MM.1S (cell line): ENCODE results near the gene ADIRF.
"Not testable (repeated sequence)": the region's sequence is repeated elsewhere in the genome, so short reads cannot be mapped to it uniquely, and the experiment has no call there.

Experiments
- DNase-seq: peaks from one replicate; pipeline ENCODE4 v3.0.0-alpha.2; 2015
- H2AFZ ChIP-seq: fragments of 300-600 bp; sonication (generic); 2 replicates; pipeline ENCODE4 v1.6.0; 2016; ENCODE audit warnings: antibody characterized with exemption, low read length
- H3F3A ChIP-seq: fragments of 300-600 bp; sonication (generic); 2 replicates; pipeline ENCODE4 v1.6.1; 2016; ENCODE audit warnings: mild to moderate bottlenecking, antibody characterized with exemption, low read length, moderate library complexity, mixed read lengths; ENCODE audit not compliant: insufficient read depth
- H3K27ac ChIP-seq: fragments of 300-600 bp; sonication (generic); 2 replicates; pipeline ENCODE4 v1.5.1; 2016; ENCODE audit warnings: mild to moderate bottlenecking, low read length
- H3K27me3 ChIP-seq: fragments of 300-600 bp; sonication (generic); replicated peaks from 2 replicates; pipeline ENCODE4 v1.6.0; 2016; ENCODE audit warnings: low read length; ENCODE audit not compliant: insufficient read depth
- H3K36me3 ChIP-seq: fragments of 300-600 bp; sonication (generic); replicated peaks from 2 replicates; pipeline ENCODE4 v1.6.1; 2016; ENCODE audit warnings: mild to moderate bottlenecking, low read length, mixed read lengths; ENCODE audit not compliant: insufficient read depth
- H3K4me1 ChIP-seq: fragments of 300-600 bp; sonication (generic); 2 replicates; pipeline ENCODE4 v1.6.1; 2016; ENCODE audit warnings: low read length, mixed read lengths
- H3K4me2 ChIP-seq: fragments of 300-600 bp; sonication (generic); 2 replicates; pipeline ENCODE4 v1.6.0; 2016; ENCODE audit warnings: low read depth, low read length
- H3K4me3 ChIP-seq: fragments of 300-600 bp; sonication (generic); 2 replicates; pipeline ENCODE4 v1.5.1; 2016; ENCODE audit warnings: low read length, mixed read lengths
- H3K79me2 ChIP-seq: fragments of 300-600 bp; sonication (generic); 2 replicates; pipeline ENCODE4 v1.6.1; 2016; ENCODE audit warnings: mixed run types, low read length, mixed read lengths
- H3K9ac ChIP-seq: fragments of 300-600 bp; sonication (generic); 2 replicates; pipeline ENCODE4 v1.6.1; 2016; ENCODE audit warnings: low read length, mixed read lengths
- H3K9me2 ChIP-seq: fragments of 300-600 bp; sonication (generic); replicated peaks from 2 replicates; pipeline ENCODE4 v1.6.1; 2016; ENCODE audit warnings: mild to moderate bottlenecking, low read length, mixed read lengths; ENCODE audit not compliant: insufficient read depth
- H3K9me3 ChIP-seq: fragments of 300-600 bp; sonication (generic); replicated peaks from 2 replicates; pipeline ENCODE4 v1.6.1; 2016; ENCODE audit warnings: mild to moderate bottlenecking, low read length, mixed read lengths; ENCODE audit not compliant: insufficient read depth
- H4K20me1 ChIP-seq: fragments of 300-600 bp; sonication (generic); 2 replicates; pipeline ENCODE4 v1.6.1; 2016; ENCODE audit warnings: mild to moderate bottlenecking, low read length, moderate library complexity, mixed read lengths; ENCODE audit not compliant: insufficient read depth
- CTCF ChIP-seq: fragments of 300-600 bp; sonication (generic); IDR thresholded peaks from 2 replicates; pipeline ENCODE4 v1.5.1; 2016; ENCODE audit warnings: antibody characterized with exemption, low read length, mixed read lengths
- EZH2 ChIP-seq: fragments of 300-600 bp; sonication (generic); optimal IDR thresholded peaks from 2 replicates; pipeline ENCODE3; 2017; ENCODE audit warnings: low read depth, mild to moderate bottlenecking, antibody characterized with exemption, low read length, mixed read lengths
- EZH2phosphoT487 ChIP-seq: fragments of 300-600 bp; sonication (generic); IDR thresholded peaks from 2 replicates; pipeline ENCODE4 v1.6.1; 2018; ENCODE audit warnings: antibody characterized with exemption, low read length

The ADIRF gene

GRCh38 chr10:86931872-86932271 lies 36.4 kb upstream of the ADIRF start:
- H2AFZ ChIP-seq = no peak overlapping the region
- no peak overlapping the region for H3K4me2 ChIP-seq
- no peaks in the 10 kb centered on the region for H3K4me1 ChIP-seq
- H3K9me3 ChIP-seq = no peaks in the 10 kb centered on the region
- no peaks in the 10 kb centered on the region for H3K79me2 ChIP-seq
- no peak overlapping the region for H3K4me3 ChIP-seq
- no peaks in the 10 kb centered on the region for H3K9me2 ChIP-seq
- no peak overlapping the region for H3K27ac ChIP-seq
- DNase-seq = no peak
- H3K36me3 ChIP-seq = no peaks in the 10 kb centered on the region
- H3K27me3 ChIP-seq = no peaks in the 10 kb centered on the region
- no peaks in the 10 kb centered on the region for H3F3A ChIP-seq
- H4K20me1 ChIP-seq = no peaks in the 10 kb centered on the region
- H3K9ac ChIP-seq = no peak overlapping the region
- TF ChIP-seq EZH2 (no peak), EZH2phosphoT487 (no peak), CTCF (no peak)

- no peak overlapping the region for H3K4me3 ChIP-seq
- no peaks in the 10 kb centered on the region for H3F3A ChIP-seq
- H2AFZ ChIP-seq = no peak overlapping the region
- no peaks in the 10 kb centered on the region for H3K9me2 ChIP-seq
- no peak overlapping the region for H3K27ac ChIP-seq
- H3K9ac ChIP-seq = no peak overlapping the region
- H3K4me1 ChIP-seq = no peaks in the 10 kb centered on the region
- no peaks in the 10 kb centered on the region for H3K27me3 ChIP-seq
- no peaks in the 10 kb centered on the region for H3K9me3 ChIP-seq
- no peak overlapping the region for H3K4me2 ChIP-seq
- no peaks in the 10 kb centered on the region for H4K20me1 ChIP-seq
- no peaks in the 10 kb centered on the region for H3K79me2 ChIP-seq
- no peak for DNase-seq
- no peak for TF ChIP-seq CTCF
- no peak for TF ChIP-seq EZH2phosphoT487
- no peak for TF ChIP-seq EZH2
- no peaks in the 10 kb centered on the region for H3K36me3 ChIP-seq
These were observed 35.6 kb upstream of the ADIRF start for GRCh38 chr10:86932674-86933073.

- H4K20me1 ChIP-seq, H3K27ac ChIP-seq, H3K4me1 ChIP-seq, H3K9me3 ChIP-seq, DNase-seq, H2AFZ ChIP-seq, H3F3A ChIP-seq, H3K27me3 ChIP-seq, H3K4me3 ChIP-seq, H3K9me2 ChIP-seq, H3K79me2 ChIP-seq, H3K36me3 ChIP-seq, H3K9ac ChIP-seq, H3K4me2 ChIP-seq: not testable (repeated sequence)
These were observed 34.0 kb upstream of the ADIRF start for GRCh38 chr10:86934162-86934711.

- Histone ChIP-seq H3K4me1 (no peaks in the 10 kb centered on the region), H3K4me3 (no peak overlapping the region), H2AFZ (no peak overlapping the region), H3K79me2 (no peaks in the 10 kb centered on the region), H3K27me3 (no peaks in the 10 kb centered on the region), H3K27ac (no peak overlapping the region), H3K9me3 (no peaks in the 10 kb centered on the region), H3F3A (no peaks in the 10 kb centered on the region), H3K9me2 (no peaks in the 10 kb centered on the region), H4K20me1 (no peaks in the 10 kb centered on the region), H3K9ac (no peak overlapping the region), H3K4me2 (no peak overlapping the region), H3K36me3 (no peaks in the 10 kb centered on the region)
- no peak for DNase-seq
- TF ChIP-seq CTCF (no peak), EZH2phosphoT487 (no peak), EZH2 (no peak)
These were observed 31.4 kb upstream of the ADIRF start for GRCh38 chr10:86936661-86937501.
